Superior temporal gyrus (tissue), 1 donor: ENCODE data around the gene KRT17.
"Not testable (repeated sequence)": the region's sequence is repeated elsewhere in the genome, so short reads cannot be mapped to it uniquely, and the experiment has no call there.

Source experiments
- DNase-seq: peaks from one replicate; pipeline ENCODE4 v3.0.0-alpha.2; 2016; ENCODE audit errors: extremely low spot score

KRT17 gene

GRCh38 chr17:41620583-41621434 lies 3.6 kb downstream of the KRT17 start:
- peak; percentile 18 for DNase-seq

- not testable (repeated sequence) for DNase-seq
Measured at GRCh38 chr17:41619927-41620582, 4.3 kb downstream of the KRT17 start.

GRCh38 chr17:41619036-41619926 lies 5.1 kb downstream of the KRT17 start:
- DNase-seq: no peak

- no peak for DNase-seq
Measured at GRCh38 chr17:41618341-41619035, 5.9 kb downstream of the KRT17 start.

GRCh38 chr17:41617698-41618097 lies 6.7 kb downstream of the KRT17 start:
- DNase-seq: no peak

GRCh38 chr17:41617136-41617535 lies 7.2 kb downstream of the KRT17 start:
- DNase-seq: no peak

GRCh38 chr17:41616486-41616885 lies 7.9 kb downstream of the KRT17 start:
- not testable (repeated sequence) for DNase-seq

- DNase-seq: no peak
Measured at GRCh38 chr17:41615454-41615853, 8.9 kb downstream of the KRT17 start.

- not testable (repeated sequence) for DNase-seq
Measured at GRCh38 chr17:41614767-41615166, 9.6 kb downstream of the KRT17 start.

- DNase-seq: no peak
Measured at GRCh38 chr17:41614098-41614497, 10.3 kb downstream of the KRT17 start.

- no peak for DNase-seq
Measured at GRCh38 chr17:41613277-41614082, 10.9 kb downstream of the KRT17 start.

- DNase-seq: not testable (repeated sequence)
Measured at GRCh38 chr17:41612376-41613160, 11.8 kb downstream of the KRT17 start, which contains the start of gene KRT16. KRT16 (minus strand) TSS chr17:41612767; CDS start chr17:41612688, 79 bp downstream.

GRCh38 chr17:41610965-41611640 lies 13.3 kb downstream of the KRT17 start:
- DNase-seq: no peak

GRCh38 chr17:41610061-41610517 lies 14.3 kb downstream of the KRT17 start:
- DNase-seq: not testable (repeated sequence)

- DNase-seq: not testable (repeated sequence)
Measured at GRCh38 chr17:41606930-41607329, 17.4 kb downstream of the KRT17 start.

GRCh38 chr17:41602524-41602923 lies 21.9 kb downstream of the KRT17 start:
- DNase-seq: no peak

GRCh38 chr17:41600318-41600717 lies 24.1 kb downstream of the KRT17 start:
- no peak for DNase-seq

- DNase-seq: no peak
Measured at GRCh38 chr17:41599680-41600079, 24.7 kb downstream of the KRT17 start.

GRCh38 chr17:41595585-41595984 lies 28.8 kb downstream of the KRT17 start:
- DNase-seq: no peak
